GM18508 (cell line): ENCODE results near the gene SLC35F2.
"Not testable (repeated sequence)": the region's sequence is repeated elsewhere in the genome, so short reads cannot be mapped to it uniquely, and the experiment has no call there.

Source experiments
- ATAC-seq: cut with Tn5 transposase; IDR thresholded peaks from one replicate; pipeline ENCODE4 v1.9.1; 2021; ENCODE audit warnings: moderate number of reproducible peaks; ENCODE audit not compliant: insufficient read depth, unreplicated experiment

Gene SLC35F2, protein sequence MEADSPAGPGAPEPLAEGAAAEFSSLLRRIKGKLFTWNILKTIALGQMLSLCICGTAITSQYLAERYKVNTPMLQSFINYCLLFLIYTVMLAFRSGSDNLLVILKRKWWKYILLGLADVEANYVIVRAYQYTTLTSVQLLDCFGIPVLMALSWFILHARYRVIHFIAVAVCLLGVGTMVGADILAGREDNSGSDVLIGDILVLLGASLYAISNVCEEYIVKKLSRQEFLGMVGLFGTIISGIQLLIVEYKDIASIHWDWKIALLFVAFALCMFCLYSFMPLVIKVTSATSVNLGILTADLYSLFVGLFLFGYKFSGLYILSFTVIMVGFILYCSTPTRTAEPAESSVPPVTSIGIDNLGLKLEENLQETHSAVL

DNA sequence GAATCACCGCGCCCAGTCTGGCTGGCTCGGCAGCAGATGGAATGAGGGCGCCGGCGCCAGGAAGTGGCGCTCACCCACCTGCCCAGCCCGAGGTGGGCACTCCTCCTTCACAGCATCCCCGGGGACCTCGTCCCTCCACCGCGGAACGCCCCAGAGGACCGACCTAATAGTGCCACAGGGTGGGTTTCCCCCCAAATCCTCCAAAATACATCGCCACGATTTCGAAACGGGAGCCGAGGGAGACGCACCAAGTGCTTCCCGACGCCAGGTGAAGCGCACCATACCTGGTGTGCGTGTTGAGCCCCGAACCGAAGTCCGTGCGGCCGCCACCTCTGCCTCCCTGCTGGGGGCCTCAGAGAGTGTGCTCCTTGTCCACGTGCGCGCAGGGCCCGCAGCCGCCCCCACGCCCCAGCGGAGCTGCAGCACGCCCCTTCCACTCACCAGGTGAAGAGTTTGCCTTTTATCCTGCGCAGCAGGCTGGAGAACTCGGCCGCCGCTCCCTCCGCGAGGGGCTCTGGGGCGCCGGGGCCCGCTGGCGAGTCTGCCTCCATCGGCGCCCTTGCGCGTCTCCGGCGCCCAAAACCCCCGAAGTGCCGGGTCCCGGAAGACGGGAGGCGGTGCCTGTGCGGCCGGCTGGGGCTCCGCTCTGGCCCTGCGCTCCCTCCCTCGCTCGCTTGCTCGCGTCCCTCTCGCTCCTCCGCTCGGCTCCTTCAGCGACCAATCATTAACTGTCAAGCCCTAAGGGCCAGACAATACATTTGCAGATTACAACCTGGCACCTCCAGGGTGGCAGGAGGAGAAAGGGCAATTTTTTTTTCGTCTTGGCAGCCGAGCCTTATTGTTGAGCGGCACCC is at the start of gene SLC35F2:
TSS of gene SLC35F2 (minus strand) at position 571 of the 854 bp plus-strand sequence. CDS start at position 551, 20 bp downstream.
- peak; percentile 87 for ATAC-seq

GRCh38 chr11:107908211-107908610 is 49.6 kb upstream of the SLC35F2 start:
- ATAC-seq, result no peak

GRCh38 chr11:107898270-107898669 is 39.7 kb upstream of the SLC35F2 start:
- ATAC-seq, result peak; percentile 62

DNA sequence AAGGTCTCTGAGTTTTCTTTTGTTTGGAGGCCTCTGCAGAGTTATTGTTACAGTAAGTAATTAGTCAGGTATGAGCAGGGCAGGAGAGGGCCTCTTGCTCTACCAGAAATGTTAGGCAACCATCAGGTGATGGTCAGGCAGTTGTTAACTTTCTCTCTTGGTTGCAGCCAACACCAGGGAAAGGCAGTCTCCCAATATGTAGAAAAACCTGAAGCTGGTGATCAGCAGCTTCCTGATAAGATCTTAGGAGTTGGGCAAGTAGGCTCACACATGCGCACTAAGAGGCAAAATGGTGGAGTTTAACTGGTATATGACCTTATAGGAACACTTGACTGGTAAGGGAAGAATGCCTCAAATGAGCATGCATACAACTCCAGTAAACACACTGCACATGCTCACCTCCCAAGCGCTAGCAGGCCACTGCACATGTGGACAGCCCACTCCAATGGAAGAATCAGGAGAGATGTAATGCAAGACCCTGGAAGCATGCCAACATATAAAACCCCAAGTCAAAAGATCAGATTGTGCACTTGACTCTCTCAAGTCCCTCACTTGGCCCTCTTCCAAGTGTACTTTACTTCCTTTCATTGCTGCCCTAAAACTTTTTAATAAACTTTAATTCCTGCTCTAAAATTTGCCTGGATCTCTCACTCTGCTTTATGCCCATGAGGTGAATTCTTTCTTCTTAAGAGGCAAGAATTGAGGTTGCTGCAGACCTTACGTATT is 23.7 kb upstream of the SLC35F2 start:
- no peak for ATAC-seq

DNA sequence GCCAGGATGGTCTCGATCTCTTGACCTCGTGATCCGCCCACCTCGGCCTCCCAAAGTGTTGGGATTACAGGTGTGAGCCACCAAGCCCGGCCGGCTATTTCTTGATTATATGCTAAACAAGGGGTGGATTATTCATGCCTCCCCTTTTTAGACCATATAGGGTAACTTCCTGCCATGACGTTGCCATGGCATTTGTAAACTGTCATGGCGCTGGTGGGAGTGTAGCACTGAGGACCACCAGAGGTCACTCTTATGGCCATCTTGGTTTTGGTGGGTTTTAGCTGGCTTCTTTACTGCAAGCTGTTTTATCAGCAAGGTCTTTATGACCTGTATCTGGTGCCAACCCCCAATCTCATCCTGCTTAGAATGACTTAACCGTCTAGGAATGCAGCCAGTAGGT is 22.9 kb upstream of the SLC35F2 start:
- ATAC-seq, result not testable (repeated sequence)

DNA sequence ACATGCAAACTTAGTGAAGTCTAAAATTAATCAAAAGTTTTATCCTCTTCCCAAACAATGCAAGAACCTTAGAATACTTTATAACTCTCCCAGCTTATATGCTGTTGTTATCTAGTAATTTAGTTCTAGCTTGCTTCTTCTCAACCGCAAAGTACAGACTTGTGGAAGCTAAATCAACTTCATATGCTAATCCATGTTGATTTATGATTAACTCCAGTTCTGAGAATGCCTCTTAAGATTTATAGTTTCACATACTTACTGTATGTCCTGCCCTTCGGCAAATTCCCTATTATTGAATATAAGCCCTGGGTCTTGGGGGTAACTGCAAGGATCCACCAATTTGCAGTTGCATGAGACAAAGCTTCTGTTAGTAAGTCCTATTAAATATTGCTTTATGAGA is 17.6 kb upstream of the SLC35F2 start:
- ATAC-seq, result no peak

DNA sequence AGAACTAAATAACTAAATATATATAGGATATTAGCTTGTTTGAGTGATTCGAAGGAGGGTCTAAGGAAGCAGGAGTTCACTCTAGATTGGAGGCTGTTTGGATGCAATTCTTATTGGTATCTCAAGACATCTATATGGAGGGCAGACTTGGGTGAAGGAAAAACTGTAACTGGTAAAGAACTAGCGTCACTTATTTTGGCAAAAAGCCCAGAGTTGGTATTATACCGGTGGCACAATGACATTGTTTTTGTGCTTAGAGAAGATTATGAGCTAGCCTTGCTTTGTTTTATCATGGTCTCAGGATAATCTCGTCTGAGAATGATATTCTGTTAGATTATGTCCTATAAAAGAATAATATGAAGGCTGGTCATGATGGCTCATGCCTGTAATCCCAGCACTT is 6.0 kb upstream of the SLC35F2 start:
- ATAC-seq, result no peak

DNA sequence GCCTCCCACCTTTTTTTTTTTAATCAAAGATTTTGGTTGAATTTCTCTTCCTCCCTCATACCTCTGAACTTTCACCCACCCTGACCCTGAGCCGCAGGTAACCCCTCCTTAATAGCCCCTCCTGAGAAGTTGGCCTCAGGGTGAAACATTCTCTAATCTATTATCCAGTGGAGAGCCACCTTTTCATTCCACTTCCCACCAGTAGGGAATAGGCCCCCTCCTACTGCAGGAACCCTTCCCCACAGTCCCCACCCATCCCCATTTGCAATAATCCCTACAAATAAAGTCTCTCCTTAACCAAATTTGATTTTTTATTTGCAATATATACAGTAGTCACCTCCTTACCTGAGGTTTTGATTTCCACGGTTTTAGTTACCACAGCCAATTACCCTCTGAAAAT is 2.1 kb upstream of the SLC35F2 start:
- no peak for ATAC-seq

- ATAC-seq, result not testable (repeated sequence)
Observed at GRCh38 chr11:107860240-107860620, 1.6 kb upstream of the SLC35F2 start.

DNA sequence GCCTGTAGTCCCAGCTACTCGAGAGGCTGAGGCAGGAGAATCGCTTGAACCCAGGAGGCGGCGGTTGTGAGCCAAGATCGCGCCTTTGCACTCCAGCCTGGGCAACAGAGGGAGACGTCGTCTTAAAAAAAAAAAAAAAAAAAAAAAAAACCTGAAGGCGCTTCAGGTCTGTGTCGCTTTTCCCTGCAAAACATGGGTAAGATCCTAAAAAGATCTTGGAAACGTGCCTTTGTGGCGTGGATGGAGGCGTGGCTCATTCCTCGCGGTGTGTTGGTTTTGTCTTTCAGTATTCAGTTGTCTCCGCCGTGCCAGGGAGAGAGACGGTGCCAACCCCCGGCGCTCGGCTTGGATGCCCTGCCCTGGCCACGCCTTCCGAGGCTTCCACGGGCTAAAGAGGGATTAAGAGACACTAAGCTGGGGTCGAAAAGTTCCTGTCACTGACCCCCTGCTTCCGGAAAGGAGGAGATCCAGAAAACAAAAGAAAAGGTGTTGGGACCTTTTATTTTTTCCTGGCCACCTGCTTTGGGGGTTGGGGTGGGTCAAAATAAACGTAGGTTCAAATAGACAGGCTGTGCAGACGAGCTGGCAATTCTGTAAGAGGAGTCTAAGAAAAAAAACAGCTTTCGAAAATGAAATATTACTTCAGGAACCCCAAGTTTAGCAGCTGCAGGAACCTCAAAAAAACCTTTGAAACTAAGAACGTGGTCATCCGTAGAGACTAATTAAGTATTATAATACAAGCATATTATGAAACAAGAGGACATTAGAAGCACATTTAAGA is 1.1 kb upstream of the SLC35F2 start:
- ATAC-seq, result no peak

GRCh38 chr11:107857550-107858216 is 904 bp downstream of the SLC35F2 start:
- ATAC-seq, result no peak

GRCh38 chr11:107856981-107857517 is 1.5 kb downstream of the SLC35F2 start:
- ATAC-seq, result no peak

DNA sequence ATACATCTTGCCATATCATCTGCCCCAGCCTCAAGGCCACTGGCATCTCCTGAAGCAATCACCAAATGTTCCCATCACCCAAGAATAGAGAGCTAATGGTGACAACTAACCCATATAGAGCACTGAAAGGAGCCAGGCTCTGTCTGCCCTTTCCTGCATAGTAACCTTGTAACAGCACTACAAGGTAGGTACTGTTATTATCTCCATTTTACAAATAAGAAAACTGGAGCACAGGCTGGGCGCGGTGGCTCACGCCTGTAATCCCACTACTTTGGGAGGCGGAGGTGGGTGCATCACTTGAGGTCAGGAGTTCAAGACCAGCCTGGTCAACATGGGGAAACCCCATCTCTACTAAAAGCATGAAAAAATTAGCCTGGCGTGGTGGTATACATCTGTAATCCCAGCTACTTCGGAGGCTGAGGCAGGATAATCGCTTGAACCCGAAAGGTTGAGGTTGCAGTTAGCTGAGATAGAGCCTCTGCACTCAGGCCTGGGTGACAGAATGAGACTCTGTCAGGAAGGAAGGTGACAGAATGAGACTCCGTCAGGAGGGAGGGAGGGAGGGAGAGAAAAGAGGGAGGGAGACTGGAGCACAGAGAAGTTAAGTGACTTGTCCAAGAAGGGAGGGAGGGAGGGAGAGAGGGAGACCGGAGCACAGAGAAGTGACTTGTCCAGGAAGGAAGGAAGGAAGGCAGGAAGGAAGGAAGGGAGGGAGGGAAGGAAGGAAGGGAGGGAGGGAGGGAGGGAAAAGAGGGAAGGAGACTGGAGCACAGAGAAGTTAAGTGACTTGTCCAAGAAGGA is 2.2 kb downstream of the SLC35F2 start:
- ATAC-seq, result no peak

DNA sequence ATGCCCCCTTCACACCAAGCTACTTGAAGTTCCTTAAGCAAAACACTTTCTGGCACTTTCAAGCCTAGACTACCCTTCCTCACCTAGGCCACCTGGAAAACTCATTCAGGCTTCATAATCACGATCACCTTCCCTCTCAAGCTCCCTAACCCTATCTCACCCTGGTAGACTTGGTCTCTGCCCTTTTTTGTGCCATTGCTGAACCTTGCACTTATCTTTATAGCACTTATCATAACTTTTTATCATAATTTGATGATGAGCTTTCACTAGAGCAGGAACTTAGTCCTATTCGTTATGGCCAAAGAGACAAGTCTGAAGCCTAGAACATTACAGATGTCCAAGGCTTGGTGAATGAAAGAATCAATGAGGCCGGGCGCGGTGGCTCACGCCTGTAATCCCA is 5.5 kb downstream of the SLC35F2 start:
- no peak for ATAC-seq

DNA sequence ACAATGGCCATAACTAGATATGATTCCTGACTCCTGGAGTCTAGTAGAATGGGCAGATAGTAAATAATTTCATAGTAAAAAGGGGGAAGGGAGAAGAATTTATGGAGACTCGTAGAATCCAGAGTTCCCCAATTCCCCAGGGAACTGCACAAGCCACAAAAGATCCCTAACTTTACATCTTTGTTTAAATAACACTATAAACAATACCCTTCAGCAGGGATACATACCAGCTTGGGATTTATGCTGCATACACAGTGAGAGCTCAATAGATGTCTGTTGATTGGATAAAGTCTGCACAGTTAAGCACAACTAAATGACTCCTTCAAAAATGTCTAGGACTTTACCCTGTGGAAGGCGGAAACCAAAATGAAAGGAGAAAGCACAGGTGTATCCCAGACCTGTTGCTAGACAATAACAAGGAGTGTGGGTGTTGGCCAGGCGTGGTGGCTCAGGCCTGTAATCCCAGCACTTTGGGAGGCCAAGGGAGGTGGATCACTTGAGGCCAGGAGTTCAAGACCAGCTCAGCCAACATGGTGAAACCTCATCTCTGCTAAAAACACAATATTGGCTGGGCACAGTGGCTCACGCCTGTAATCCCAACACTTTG is 6.8 kb downstream of the SLC35F2 start:
- ATAC-seq, result no peak

GRCh38 chr11:107849790-107850189 is 8.8 kb downstream of the SLC35F2 start:
- no peak for ATAC-seq

DNA sequence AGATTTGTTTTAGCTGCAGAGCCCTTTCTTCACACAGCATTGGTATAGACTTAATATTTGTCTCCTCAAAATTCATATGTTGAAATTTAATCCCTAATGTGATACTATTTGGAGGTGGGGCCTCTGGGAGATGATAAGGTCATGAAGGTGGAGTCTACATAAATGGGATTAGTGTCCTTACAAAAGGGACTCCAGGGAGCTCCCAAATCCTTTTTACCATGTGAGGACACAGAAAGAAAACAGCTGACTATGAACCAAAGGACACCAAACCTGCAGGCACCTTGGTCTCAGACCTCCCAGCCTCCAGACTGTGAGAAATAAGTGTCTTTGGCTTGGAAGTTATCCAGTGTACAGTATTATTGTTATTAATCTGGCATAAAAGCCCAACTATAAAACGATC is 10.2 kb downstream of the SLC35F2 start:
- ATAC-seq, result no peak

- ATAC-seq, result no peak
Observed at GRCh38 chr11:107847184-107847583, 11.4 kb downstream of the SLC35F2 start.
